ENCODE results near the gene JPT1.

Gene JPT1

GRCh38 chr17:75102385-75102821 is 51.9 kb downstream of the JPT1 start:
- Histone ChIP-seq H4K20me1 (ENCODE audit: insufficient read depth, low read length) (no peaks in the 10 kb centered on the region), H3K36me3 (replicated peaks; ENCODE audit: insufficient read depth, low read length) (no peaks in the 10 kb centered on the region)

GRCh38 chr17:75099881-75100595 is 54.3 kb downstream of the JPT1 start:
- H3K9me3 ChIP-seq (replicated peaks; ENCODE audit: insufficient read depth, low read length) = no peaks in the 10 kb centered on the region
- no peaks in the 10 kb centered on the region for H3K79me2 ChIP-seq (ENCODE audit: low read length)
- no peaks in the 10 kb centered on the region for H3K9me2 ChIP-seq (replicated peaks; ENCODE audit: insufficient read depth, low read length)
- H3K9ac ChIP-seq (ENCODE audit: low read length) = no peak overlapping the region
- no peaks in the 10 kb centered on the region for H3K36me3 ChIP-seq (replicated peaks; ENCODE audit: insufficient read depth, low read length)
- no peak overlapping the region for H3K27ac ChIP-seq (ENCODE audit: low read length)
- no peak overlapping the region for H3K4me3 ChIP-seq (ENCODE audit: low read length)
- no peak for DNase-seq
- H3F3A ChIP-seq (ENCODE audit: insufficient read depth, low read length) = no peaks in the 10 kb centered on the region
- H2AFZ ChIP-seq (ENCODE audit: low read length) = no peak overlapping the region
- H4K20me1 ChIP-seq (ENCODE audit: insufficient read depth, low read length) = no peaks in the 10 kb centered on the region
- H3K27me3 ChIP-seq (replicated peaks; ENCODE audit: insufficient read depth, low read length) = no peaks in the 10 kb centered on the region; the same call in 1 of the 2 replicates
- TF ChIP-seq EZH2 (optimal IDR thresholded peaks at IDR 0.05; ENCODE audit: low read depth, low read length) (no peak), EZH2phosphoT487 (IDR thresholded peaks at IDR 0.05; ENCODE audit: low read length) (no peak), CTCF (IDR thresholded peaks at IDR 0.05; ENCODE audit: low read length) (no peak)
- H3K4me1 ChIP-seq (ENCODE audit: low read length) = no peaks in the 10 kb centered on the region
- no peak overlapping the region for H3K4me2 ChIP-seq (ENCODE audit: low read depth, low read length)

More at GRCh38 chr17:75102385-75102821, 51.9 kb downstream of the JPT1 start:
- Histone ChIP-seq H3K27me3 (replicated peaks; ENCODE audit: insufficient read depth, low read length) (no peaks in the 10 kb centered on the region; the same call in 1 of the 2 replicates), H3K9ac (ENCODE audit: low read length) (no peak overlapping the region), H3K9me3 (replicated peaks; ENCODE audit: insufficient read depth, low read length) (no peaks in the 10 kb centered on the region), H3K4me2 (ENCODE audit: low read depth, low read length) (no peak overlapping the region), H3K4me1 (ENCODE audit: low read length) (no peaks in the 10 kb centered on the region), H2AFZ (ENCODE audit: low read length) (no peak overlapping the region), H3K27ac (ENCODE audit: low read length) (no peak overlapping the region), H3K9me2 (replicated peaks; ENCODE audit: insufficient read depth, low read length) (no peaks in the 10 kb centered on the region), H3K4me3 (ENCODE audit: low read length) (no peak overlapping the region), H3F3A (ENCODE audit: insufficient read depth, low read length) (no peaks in the 10 kb centered on the region), H3K79me2 (ENCODE audit: low read length) (no peaks in the 10 kb centered on the region)
- TF ChIP-seq EZH2phosphoT487 (IDR thresholded peaks at IDR 0.05; ENCODE audit: low read length) (no peak), CTCF (IDR thresholded peaks at IDR 0.05; ENCODE audit: low read length) (no peak), EZH2 (optimal IDR thresholded peaks at IDR 0.05; ENCODE audit: low read depth, low read length) (no peak)
- DNase-seq = no peak

- no peak for TF ChIP-seq EZH2 (optimal IDR thresholded peaks at IDR 0.05; ENCODE audit: low read depth, low read length)
- TF ChIP-seq CTCF (IDR thresholded peaks at IDR 0.05; ENCODE audit: low read length) = no peak
- TF ChIP-seq EZH2phosphoT487 (IDR thresholded peaks at IDR 0.05; ENCODE audit: low read length) = no peak
- no peaks in the 10 kb centered on the region; the same call in 1 of the 2 replicates for H3K27me3 ChIP-seq (replicated peaks; ENCODE audit: insufficient read depth, low read length)
- no peak overlapping the region for H3K4me2 ChIP-seq (ENCODE audit: low read depth, low read length)
- H3K9me2 ChIP-seq (replicated peaks; ENCODE audit: insufficient read depth, low read length) = no peaks in the 10 kb centered on the region
- no peak overlapping the region for H3K9ac ChIP-seq (ENCODE audit: low read length)
- H3K4me3 ChIP-seq (ENCODE audit: low read length) = no peak overlapping the region
- H3K9me3 ChIP-seq (replicated peaks; ENCODE audit: insufficient read depth, low read length) = no peaks in the 10 kb centered on the region
- H3K79me2 ChIP-seq (ENCODE audit: low read length) = no peaks in the 10 kb centered on the region
- H3K27ac ChIP-seq (ENCODE audit: low read length) = no peak overlapping the region
- no peaks in the 10 kb centered on the region for H3K36me3 ChIP-seq (replicated peaks; ENCODE audit: insufficient read depth, low read length)
- no peak for DNase-seq
- no peaks in the 10 kb centered on the region for H4K20me1 ChIP-seq (ENCODE audit: insufficient read depth, low read length)
- H3F3A ChIP-seq (ENCODE audit: insufficient read depth, low read length) = no peaks in the 10 kb centered on the region
- no peak overlapping the region for H2AFZ ChIP-seq (ENCODE audit: low read length)
- H3K4me1 ChIP-seq (ENCODE audit: low read length) = no peaks in the 10 kb centered on the region
Observed at GRCh38 chr17:75098861-75099260, 55.5 kb downstream of the JPT1 start.
